BJ (cell line): ENCODE results near the gene MUC6. TPM values are rescaled to one million over a fixed set of nuclear protein-coding genes. Genes with fewer than 3 reads are reported as not detected.

Experiments used
- CTCF ChIA-PET: fragments of 350-600 bp; formaldehyde crosslinking; extraction: SDS; loops from one replicate; lab custom pipeline; 2021; ENCODE audit warnings: antibody characterized with exemption, inconsistent platforms; lab: Yijun Ruan, JAX
- POLR2A ChIA-PET: fragments of 300-600 bp; sonication (Branson Sonifier 250); formaldehyde crosslinking; extraction: SDS; loops from one replicate; lab custom pipeline; 2021; ENCODE audit warnings: antibody characterized with exemption; lab: Charles Lee
- DNase-seq: peaks from one replicate; pipeline ENCODE4 v3.0.0-alpha.2; 2011; ENCODE audit warnings: low read depth
- H3K27me3 ChIP-seq: 2 replicates; pipeline ENCODE4 v1.6.0; 2011; ENCODE audit warnings: low read length; ENCODE audit not compliant: control insufficient read depth, insufficient read depth
- H3K36me3 ChIP-seq: 2 replicates; pipeline ENCODE4 v1.5.1; 2011; ENCODE audit warnings: low read length; ENCODE audit not compliant: control insufficient read depth, insufficient read depth
- H3K4me3 ChIP-seq: 2 replicates; pipeline ENCODE4 v1.5.1; 2011; ENCODE audit warnings: low read depth, mild to moderate bottlenecking, control low read depth, low read length
- polyA plus RNA-seq: library from polyadenylated mRNA; depleted of rRNA; stranded (reverse); fragments of >200 nt; gene quantifications from 2 replicates; pipeline ENCODE4 v1.2.3, GENCODE V29; 2011
- TF ChIP-seq, protein P1 (sequence below): IDR thresholded peaks from 2 replicates; pipeline ENCODE4 v1.5.1; 2011; ENCODE audit warnings: low read depth, mild to moderate bottlenecking, control low read depth, inconsistent platforms, low read length, moderate library complexity; ENCODE audit not compliant: insufficient read depth

Gene MUC6
- polyA plus RNA-seq, 1 experiment: not detected

DNA sequence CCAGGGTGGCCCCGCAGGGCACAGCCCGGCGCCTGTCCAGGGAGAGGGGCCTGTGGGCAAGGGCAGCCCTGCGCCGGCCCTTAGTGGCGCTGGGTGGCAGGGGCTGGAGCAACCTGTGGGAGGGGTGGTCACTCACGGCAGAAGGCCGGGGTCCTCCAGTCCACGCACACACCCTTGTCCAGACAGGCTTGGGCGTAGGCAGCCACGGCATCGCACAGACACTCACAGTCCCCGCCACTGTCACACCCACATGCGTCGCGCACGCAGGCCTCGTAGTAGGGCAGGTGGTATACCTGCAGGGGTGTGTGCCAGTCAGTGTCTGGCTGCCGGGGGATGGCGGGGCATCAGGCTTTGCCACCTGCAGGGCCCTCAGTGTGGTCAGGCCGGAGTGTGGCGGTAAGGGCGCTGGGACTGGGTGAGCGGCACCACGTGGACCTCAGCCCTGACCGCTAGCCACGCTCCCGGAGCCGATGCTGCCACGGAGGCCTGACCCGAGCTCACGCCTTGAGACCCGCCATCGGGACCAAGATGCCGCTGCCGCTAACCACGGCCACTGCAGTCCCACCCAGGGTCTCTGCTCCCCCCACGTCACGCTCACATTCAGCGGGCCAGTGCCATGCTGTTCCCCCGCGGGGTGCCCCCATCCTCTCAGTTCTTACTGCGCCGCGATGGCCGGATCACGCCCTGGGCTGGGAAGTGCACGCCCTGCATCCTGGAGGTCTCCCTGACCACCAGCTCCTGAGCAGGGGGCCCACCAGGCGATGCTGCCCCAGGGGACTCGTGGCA lies 12.5 kb downstream of the MUC6 start:
- CTCF ChIA-PET: no interaction called here
- POLR2A ChIA-PET: no interaction called here
- no peak overlapping the region for H3K4me3 ChIP-seq
- no peaks in the 10 kb centered on the region for H3K36me3 ChIP-seq
- H3K27me3 ChIP-seq: no peaks in the 10 kb centered on the region
- DNase-seq: no peak
- TF ChIP-seq, protein P1, sequence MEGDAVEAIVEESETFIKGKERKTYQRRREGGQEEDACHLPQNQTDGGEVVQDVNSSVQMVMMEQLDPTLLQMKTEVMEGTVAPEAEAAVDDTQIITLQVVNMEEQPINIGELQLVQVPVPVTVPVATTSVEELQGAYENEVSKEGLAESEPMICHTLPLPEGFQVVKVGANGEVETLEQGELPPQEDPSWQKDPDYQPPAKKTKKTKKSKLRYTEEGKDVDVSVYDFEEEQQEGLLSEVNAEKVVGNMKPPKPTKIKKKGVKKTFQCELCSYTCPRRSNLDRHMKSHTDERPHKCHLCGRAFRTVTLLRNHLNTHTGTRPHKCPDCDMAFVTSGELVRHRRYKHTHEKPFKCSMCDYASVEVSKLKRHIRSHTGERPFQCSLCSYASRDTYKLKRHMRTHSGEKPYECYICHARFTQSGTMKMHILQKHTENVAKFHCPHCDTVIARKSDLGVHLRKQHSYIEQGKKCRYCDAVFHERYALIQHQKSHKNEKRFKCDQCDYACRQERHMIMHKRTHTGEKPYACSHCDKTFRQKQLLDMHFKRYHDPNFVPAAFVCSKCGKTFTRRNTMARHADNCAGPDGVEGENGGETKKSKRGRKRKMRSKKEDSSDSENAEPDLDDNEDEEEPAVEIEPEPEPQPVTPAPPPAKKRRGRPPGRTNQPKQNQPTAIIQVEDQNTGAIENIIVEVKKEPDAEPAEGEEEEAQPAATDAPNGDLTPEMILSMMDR: no peak

DNA sequence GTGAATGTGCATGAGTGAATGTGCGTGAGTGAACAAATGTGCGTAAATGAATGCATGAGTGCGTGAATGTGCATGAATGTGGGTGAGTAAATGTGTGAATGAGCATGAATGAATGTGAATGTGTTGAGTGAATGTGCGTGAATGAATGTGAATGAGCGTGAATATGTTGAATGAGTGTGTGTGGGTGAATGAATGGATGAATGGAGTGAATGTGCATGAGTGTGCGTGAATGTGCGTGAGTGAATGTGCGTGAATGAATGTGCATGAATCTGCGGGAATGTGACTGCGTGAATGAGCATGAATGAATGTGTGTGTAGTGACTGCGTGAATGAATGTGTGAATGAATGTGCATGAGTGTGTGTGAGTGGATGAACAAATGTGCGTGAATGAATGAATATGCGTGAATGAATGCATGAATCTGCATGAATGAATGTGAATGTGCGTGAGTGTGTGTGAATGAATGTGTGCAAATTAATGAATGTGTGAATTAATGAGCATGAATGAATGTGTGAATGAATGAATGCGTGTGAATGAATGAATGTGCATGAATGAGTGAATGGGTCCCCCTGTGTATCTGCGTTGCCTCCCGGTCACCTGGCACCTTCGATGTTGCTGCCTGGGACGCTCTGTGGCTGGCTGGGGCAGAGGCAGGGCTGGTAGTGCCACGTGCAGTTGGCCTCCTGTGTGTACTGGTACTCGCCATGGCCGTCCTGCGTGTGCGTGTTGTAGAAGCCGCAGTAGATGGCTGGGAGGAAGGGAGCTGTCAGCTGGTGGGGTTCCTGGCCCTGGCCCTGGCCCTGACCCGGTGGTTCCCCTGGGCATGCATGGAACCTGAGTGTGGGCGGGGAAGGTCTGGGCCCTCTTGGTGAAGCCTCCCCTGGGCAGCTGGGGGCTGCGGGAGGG lies 13.4 kb downstream of the MUC6 start:
- H3K4me3 ChIP-seq: no peak overlapping the region
- TF ChIP-seq, protein P1: no peak
- DNase-seq: no peak
- no peaks in the 10 kb centered on the region for H3K27me3 ChIP-seq
- H3K36me3 ChIP-seq: no peaks in the 10 kb centered on the region
- CTCF ChIA-PET: no interaction called here
- POLR2A ChIA-PET: no interaction called here

DNA sequence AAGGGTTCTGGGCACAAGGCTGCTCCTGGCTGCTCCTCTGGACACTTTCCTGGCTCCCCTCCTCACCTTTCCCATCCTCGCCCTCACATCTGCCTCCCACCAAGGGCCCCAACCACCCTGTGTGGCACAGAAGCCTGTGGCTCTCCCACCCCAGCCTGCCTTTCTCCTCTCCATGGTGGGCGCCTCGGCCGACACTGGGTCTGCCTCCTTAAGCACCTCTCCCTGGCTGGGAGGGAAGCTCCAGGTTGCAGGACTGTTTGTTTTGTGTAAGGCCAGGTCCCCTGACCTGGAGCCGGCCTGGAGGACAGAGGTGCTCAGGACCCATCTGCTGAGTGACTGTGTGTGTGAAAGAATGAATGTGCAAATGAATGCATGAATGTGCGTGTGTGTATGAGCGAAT lies 14.1 kb downstream of the MUC6 start:
- DNase-seq: no peak
- TF ChIP-seq, protein P1: no peak
- Histone ChIP-seq H3K36me3 (no peaks in the 10 kb centered on the region), H3K4me3 (no peak overlapping the region), H3K27me3 (no peaks in the 10 kb centered on the region)
- ChIA-PET POLR2A (no interaction called here), CTCF (no interaction called here)

DNA sequence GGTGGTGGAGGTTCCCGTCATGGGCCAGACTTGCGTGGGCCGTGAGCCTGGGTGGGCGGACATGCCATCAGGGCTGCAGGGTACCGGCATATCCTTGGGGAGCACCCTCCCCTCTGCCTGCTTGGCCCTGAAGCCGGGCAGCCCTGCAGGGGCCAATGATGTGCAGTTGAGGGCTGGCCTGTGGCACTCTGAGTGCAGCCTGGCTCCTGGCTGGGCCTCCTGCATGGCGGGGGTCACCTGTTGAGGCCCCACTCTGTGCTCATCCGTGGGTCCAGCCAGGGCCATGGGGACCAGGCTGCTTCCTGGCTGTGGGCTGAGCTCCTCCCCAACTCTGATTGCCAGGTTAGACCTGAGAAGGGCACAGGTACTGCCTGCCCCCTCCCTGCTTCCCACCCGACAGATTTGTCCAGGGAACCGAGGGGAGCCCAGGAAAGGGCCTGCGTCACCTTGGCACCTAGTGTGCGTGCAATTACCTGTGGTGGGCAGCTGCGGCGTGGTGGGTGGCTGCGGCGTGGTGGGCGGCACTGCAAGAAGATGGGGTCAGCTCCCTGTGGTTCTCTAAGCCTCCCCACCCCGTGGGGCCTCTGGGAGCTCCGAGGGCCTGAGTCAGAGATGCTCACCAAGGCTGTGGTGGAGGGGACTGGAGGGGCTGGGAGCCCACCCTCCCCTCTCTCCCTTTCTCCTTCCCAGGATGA lies 16.2 kb downstream of the MUC6 start:
- TF ChIP-seq, protein P1: no peak

More for the DNA sequence above, 16.2 kb downstream of the MUC6 start:
- ChIA-PET CTCF (interaction anchor here (1.3 kb wide), 1 partner anchor 31 kb away, joined by 3 read pairs; no protein-coding TSS in a partner anchor), POLR2A (no interaction called here)
- Histone ChIP-seq H3K36me3 (no peaks in the 10 kb centered on the region), H3K4me3 (no peak overlapping the region), H3K27me3 (no peaks in the 10 kb centered on the region)
- no peak for DNase-seq
